GM18511 (cell line): Measurements from ENCODE around the gene ZNF35.
"Not testable (repeated sequence)": the region's sequence is repeated elsewhere in the genome, so short reads cannot be mapped to it uniquely, and the experiment has no call there.

Experiments
- ATAC-seq: cut with Tn5 transposase; IDR thresholded peaks from one replicate; pipeline ENCODE4 v1.9.1; 2021; ENCODE audit warnings: mild to moderate bottlenecking, moderate library complexity; ENCODE audit not compliant: unreplicated experiment

The ZNF35 gene

GRCh38 chr3:44648564-44649229 is at the start of gene ZNF35:
ZNF35 (plus strand) TSS chr3:44648732; CDS start chr3:44651068, 2,336 bp downstream.
- peak; percentile 96 for ATAC-seq

- no peak for ATAC-seq
Measured at GRCh38 chr3:44601749-44602148, 46.8 kb upstream of the ZNF35 start.

GRCh38 chr3:44612678-44613077 is 35.9 kb upstream of the ZNF35 start:
- no peak for ATAC-seq

GRCh38 chr3:44624749-44625480 is 23.6 kb upstream of the ZNF35 start, which contains the start of gene ZNF197:
ZNF197 (plus strand) TSS chr3:44625036; CDS start chr3:44629155, 4,119 bp downstream.
- peak; percentile 96 for ATAC-seq

GRCh38 chr3:44628716-44629115 is 19.8 kb upstream of the ZNF35 start:
- no peak for ATAC-seq

GRCh38 chr3:44632193-44632592 is 16.3 kb upstream of the ZNF35 start:
- no peak for ATAC-seq

- no peak for ATAC-seq
Measured at GRCh38 chr3:44642337-44642736, 6.2 kb upstream of the ZNF35 start.

GRCh38 chr3:44643024-44643423 is 5.5 kb upstream of the ZNF35 start:
- no peak for ATAC-seq

GRCh38 chr3:44647771-44648170 is 761 bp upstream of the ZNF35 start:
- ATAC-seq: no peak

GRCh38 chr3:44649709-44650108 is 1.2 kb downstream of the ZNF35 start:
- ATAC-seq: no peak

- no peak for ATAC-seq
Measured at GRCh38 chr3:44654039-44654438, 5.5 kb downstream of the ZNF35 start.

- ATAC-seq: no peak
Measured at GRCh38 chr3:44659015-44659414, 10.5 kb downstream of the ZNF35 start.

GRCh38 chr3:44659434-44659833 is 10.9 kb downstream of the ZNF35 start:
- no peak for ATAC-seq

- ATAC-seq: no peak
Measured at GRCh38 chr3:44661189-44661588, 12.7 kb downstream of the ZNF35 start.

- no peak for ATAC-seq
Measured at GRCh38 chr3:44665173-44665572, 16.6 kb downstream of the ZNF35 start.

GRCh38 chr3:44666346-44666745 is 17.8 kb downstream of the ZNF35 start:
- no peak for ATAC-seq

GRCh38 chr3:44669760-44670159 is 21.2 kb downstream of the ZNF35 start:
- no peak for ATAC-seq

GRCh38 chr3:44673466-44673865 is 24.9 kb downstream of the ZNF35 start:
- ATAC-seq: not testable (repeated sequence)

- no peak for ATAC-seq
Measured at GRCh38 chr3:44674211-44674610, 25.7 kb downstream of the ZNF35 start.

- ATAC-seq: no peak
Measured at GRCh38 chr3:44678480-44679116, 30.1 kb downstream of the ZNF35 start.

GRCh38 chr3:44680921-44681455 is 32.5 kb downstream of the ZNF35 start:
- ATAC-seq: no peak
